ENCODE data around the gene PHLPP1. TPM values are rescaled to one million over a fixed set of nuclear protein-coding genes. Genes with fewer than 3 reads are reported as not detected.

Gene PHLPP1
- total RNA-seq, 6 experiments from 2014 or later, result 8.6 to 19.3 (median 17.0) TPM

DNA sequence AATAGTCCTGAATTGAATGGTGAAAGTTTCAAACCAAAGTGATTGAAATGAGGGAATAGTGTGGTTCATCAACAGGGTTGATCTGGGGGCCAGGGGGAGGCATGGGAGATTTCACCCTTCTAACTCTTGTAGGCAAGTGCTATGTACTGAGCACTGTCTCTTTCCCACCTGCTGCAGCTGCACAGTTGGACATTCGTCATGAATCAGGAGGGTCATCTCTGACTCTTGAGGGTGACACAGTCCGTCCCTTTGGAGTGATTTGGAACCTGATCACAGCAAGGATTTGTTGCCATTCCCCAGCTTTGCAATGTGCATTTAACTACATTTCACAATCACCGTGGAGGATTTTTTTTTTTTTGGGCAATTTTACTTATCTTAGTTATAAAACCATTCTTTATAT, 224.6 kb downstream of the PHLPP1 start:
- H3K27ac ChIP-seq, result peak overlapping the region; percentile 12 to 51 (median 13)
- ATAC-seq, result peak in 3 of 4 donors; percentile 52 to 59 (median 52)
- H3K27me3 ChIP-seq, result no peaks in the 10 kb centered on the region
- H3K36me3 ChIP-seq, result peaks cover 0 to 15% (median 0%) of the 10 kb centered on the region in 4 donors
- no peaks in the 10 kb centered on the region for H3K9me3 ChIP-seq
- H3K4me3 ChIP-seq, result no peak overlapping the region
- intact Hi-C loops (cut with DNase I), result no loop called here
- H3K4me1 ChIP-seq, result no peaks in the 10 kb centered on the region
- TF ChIP-seq, protein P1, sequence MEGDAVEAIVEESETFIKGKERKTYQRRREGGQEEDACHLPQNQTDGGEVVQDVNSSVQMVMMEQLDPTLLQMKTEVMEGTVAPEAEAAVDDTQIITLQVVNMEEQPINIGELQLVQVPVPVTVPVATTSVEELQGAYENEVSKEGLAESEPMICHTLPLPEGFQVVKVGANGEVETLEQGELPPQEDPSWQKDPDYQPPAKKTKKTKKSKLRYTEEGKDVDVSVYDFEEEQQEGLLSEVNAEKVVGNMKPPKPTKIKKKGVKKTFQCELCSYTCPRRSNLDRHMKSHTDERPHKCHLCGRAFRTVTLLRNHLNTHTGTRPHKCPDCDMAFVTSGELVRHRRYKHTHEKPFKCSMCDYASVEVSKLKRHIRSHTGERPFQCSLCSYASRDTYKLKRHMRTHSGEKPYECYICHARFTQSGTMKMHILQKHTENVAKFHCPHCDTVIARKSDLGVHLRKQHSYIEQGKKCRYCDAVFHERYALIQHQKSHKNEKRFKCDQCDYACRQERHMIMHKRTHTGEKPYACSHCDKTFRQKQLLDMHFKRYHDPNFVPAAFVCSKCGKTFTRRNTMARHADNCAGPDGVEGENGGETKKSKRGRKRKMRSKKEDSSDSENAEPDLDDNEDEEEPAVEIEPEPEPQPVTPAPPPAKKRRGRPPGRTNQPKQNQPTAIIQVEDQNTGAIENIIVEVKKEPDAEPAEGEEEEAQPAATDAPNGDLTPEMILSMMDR (IDR thresholded peaks at IDR 0.05), result no peak
- TF ChIP-seq POLR2A (IDR thresholded peaks at IDR 0.05), result no peak
- no peak for DNase-seq
- WGBS (ENCODE audit: insufficient coverage, low coverage, low lambda C conversion rate, missing lambda C conversion rate), result 33% methylated on average over 1 of the region's 3 CpGs

DNA sequence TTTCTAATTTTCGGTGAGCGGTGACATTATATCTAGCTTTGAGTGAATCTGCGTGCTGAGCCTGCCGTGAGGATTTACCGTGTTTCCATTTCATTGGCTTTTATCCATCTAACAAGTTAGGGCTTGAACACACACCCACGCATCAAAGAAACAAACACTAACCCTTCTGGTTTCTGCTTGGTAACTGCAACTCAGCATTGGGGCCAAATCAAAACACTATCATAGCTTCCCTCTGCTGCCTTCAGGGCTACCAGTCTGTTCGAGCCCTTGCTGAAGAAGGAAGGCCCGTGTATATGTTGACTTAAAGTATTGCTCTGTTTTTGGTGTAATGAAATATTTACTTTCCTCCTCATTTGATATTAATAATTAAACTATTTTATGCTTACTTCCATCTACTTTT, 227.2 kb downstream of the PHLPP1 start:
- ATAC-seq (peak in 1 of 4 donors; percentile 19), DNase-seq (no peak)
- no peaks in the 10 kb centered on the region for H3K27me3 ChIP-seq
- WGBS (ENCODE audit: insufficient coverage, low coverage, low lambda C conversion rate, missing lambda C conversion rate), result 79% methylated on average over 8 of the region's 8 CpGs
- no peaks in the 10 kb centered on the region for H3K9me3 ChIP-seq
- no peak overlapping the region for H3K27ac ChIP-seq
- H3K4me1 ChIP-seq, result no peaks in the 10 kb centered on the region
- peaks cover 0 to 20% (median 6%) of the 10 kb centered on the region in 4 donors for H3K36me3 ChIP-seq
- no peak overlapping the region for H3K4me3 ChIP-seq
- intact Hi-C loops (cut with DNase I), result no loop called here
- TF ChIP-seq POLR2A (IDR thresholded peaks at IDR 0.05), result no peak
- TF ChIP-seq, protein P1 (IDR thresholded peaks at IDR 0.05), result no peak

DNA sequence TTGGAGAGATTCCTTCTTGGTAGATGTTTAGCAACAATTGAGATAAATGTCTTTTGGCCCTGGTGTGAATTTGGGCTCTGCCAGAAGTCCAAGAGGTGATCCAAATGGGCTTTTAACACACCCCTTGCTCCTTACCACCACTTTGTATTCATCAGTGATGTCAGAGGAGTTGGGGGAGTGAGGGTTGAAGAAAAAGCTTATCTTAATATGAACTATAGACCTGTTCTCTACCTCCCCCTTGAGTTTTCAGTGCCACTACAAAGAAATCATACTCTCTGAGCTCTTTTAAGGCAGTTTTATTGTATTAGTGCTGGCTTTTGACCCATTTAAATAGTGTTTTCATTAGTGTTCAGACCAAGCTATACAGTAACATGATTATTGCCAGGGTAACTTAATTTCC, 229.1 kb downstream of the PHLPP1 start:
- Histone ChIP-seq H3K27me3 (no peaks in the 10 kb centered on the region), H3K27ac (no peak overlapping the region), H3K36me3 (peaks cover 0 to 20% (median 6%) of the 10 kb centered on the region in 4 donors), H3K4me1 (no peaks in the 10 kb centered on the region), H3K4me3 (no peak overlapping the region), H3K9me3 (no peaks in the 10 kb centered on the region)
- DNase-seq (no peak), ATAC-seq (no peak)
- no peak for TF ChIP-seq POLR2A (IDR thresholded peaks at IDR 0.05)
- TF ChIP-seq, protein P1 (IDR thresholded peaks at IDR 0.05), result no peak
- intact Hi-C loops (cut with DNase I), result no loop called here

DNA sequence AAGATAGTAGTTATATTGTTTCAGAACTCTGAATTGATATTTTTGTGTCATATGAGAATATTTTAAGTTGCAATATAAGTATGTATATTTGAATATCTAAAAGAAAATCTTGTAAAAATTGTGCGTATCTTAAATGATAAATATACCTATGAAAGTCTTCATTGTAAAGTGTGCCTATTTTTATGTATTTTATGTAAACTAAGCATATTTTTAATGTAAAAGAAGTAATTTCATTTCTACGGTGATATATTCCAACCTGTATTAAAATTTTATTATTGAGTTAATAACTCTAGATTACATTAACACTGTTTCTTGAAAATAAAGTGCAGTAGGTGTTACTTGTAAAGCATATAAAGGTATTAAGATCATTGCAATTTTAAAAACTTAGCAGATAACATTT, 233.4 kb downstream of the PHLPP1 start:
- peaks cover 0 to 7% (median 5%) of the 10 kb centered on the region in 4 donors for H3K36me3 ChIP-seq
- no peak for DNase-seq
- TF ChIP-seq POLR2A (IDR thresholded peaks at IDR 0.05), result no peak
- TF ChIP-seq, protein P1 (IDR thresholded peaks at IDR 0.05), result no peak
- H3K4me3 ChIP-seq, result no peak overlapping the region
- intact Hi-C loops (cut with DNase I), result no loop called here
- no peak overlapping the region for H3K27ac ChIP-seq
- H3K9me3 ChIP-seq, result no peaks in the 10 kb centered on the region
- H3K27me3 ChIP-seq, result no peaks in the 10 kb centered on the region
- 96% methylated on average over 2 of the region's 2 CpGs for WGBS (ENCODE audit: insufficient coverage, low coverage, low lambda C conversion rate, missing lambda C conversion rate)
- no peaks in the 10 kb centered on the region for H3K4me1 ChIP-seq
- no peak for ATAC-seq

DNA sequence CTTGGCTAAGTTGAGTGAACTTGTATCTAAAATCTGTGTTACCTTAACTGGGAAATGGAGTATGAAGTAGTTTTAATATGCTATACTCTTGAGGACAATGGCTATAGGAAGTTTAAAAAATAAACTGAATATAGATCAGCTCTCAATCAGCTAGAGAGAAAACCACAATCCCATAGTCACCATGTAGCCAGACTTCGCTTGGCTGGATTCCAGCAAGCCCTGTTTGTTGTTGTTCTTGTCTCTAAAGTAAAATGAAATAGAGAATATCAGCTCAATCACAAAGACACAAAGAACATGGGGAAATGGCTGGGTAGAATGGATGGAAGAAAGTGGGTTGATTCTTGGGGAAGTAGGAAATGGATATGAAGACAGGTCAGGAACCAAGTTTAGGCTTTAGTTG, 234.9 kb downstream of the PHLPP1 start:
- no peaks in the 10 kb centered on the region for H3K27me3 ChIP-seq
- intact Hi-C loops (cut with DNase I), result no loop called here
- WGBS (ENCODE audit: insufficient coverage, low coverage, low lambda C conversion rate, missing lambda C conversion rate), result 100% methylated on average over 1 of the region's 1 CpG
- peaks cover 0 to 5% (median 4%) of the 10 kb centered on the region in 4 donors for H3K36me3 ChIP-seq
- H3K4me1 ChIP-seq, result no peaks in the 10 kb centered on the region
- H3K4me3 ChIP-seq, result no peak overlapping the region
- H3K9me3 ChIP-seq, result no peaks in the 10 kb centered on the region
- DNase-seq (no peak), ATAC-seq (no peak)
- no peak overlapping the region for H3K27ac ChIP-seq
- TF ChIP-seq, protein P1 (IDR thresholded peaks at IDR 0.05), result no peak
- TF ChIP-seq POLR2A (IDR thresholded peaks at IDR 0.05), result no peak
